ENCODE measurements around the gene C1GALT1C1L.

DNA sequence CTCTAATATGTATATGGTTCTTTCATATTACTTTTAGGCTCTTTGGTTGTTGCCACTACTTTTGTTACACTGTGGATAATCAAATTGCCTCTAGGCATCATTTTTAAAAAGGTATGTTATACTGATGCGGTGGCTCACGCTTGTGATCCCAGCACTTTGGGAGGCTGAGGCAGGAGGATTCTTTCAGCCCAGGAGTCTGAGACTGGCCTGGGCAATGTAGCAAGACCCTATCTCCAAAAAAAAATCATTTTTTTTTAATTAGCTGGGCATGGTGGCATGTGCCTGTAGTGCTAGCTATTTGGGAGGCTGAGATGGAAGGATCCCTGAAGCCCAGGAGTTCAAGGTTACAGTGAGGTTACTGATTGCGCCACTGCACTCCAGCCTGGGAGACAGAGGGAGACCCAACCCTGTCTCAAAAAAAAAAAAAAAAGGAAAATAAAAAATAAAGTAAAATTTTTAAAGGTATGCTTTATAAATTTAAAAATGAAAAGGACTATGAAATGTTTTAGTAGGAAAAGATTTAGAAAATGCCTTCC lies 49.5 kb upstream of the C1GALT1C1L start:
- TF ChIP-seq CTCF (IDR thresholded peaks at IDR 0.05) (no peak), ZFX (IDR thresholded peaks at IDR 0.05; ENCODE audit: borderline replicate concordance) (no peak)

Measured in 22Rv1 (cell line).